Hepatocyte (in vitro differentiated cells): ENCODE data around the gene CACNA2D1. TPM values are rescaled to one million over a fixed set of nuclear protein-coding genes. Genes with fewer than 3 reads are reported as not detected.

Experiments
- DNase-seq: peaks from one replicate; pipeline ENCODE4 v3.0.0-alpha.2; 2016; ENCODE audit warnings: low spot score
- H2AFZ ChIP-seq: fragments of 200-600 bp; sonication (generic); 2 replicates; pipeline ENCODE4 v1.6.0; 2016; ENCODE audit warnings: antibody characterized with exemption, mild to moderate bottlenecking
- H3K27ac ChIP-seq: fragments of 200-600 bp; sonication (generic); 2 replicates; pipeline ENCODE4 v1.5.1; 2016; ENCODE audit warnings: mild to moderate bottlenecking
- H3K27me3 ChIP-seq: fragments of 200-600 bp; sonication (generic); 2 replicates; pipeline ENCODE4 v1.6.1; 2016
- H3K36me3 ChIP-seq: fragments of 200-600 bp; sonication (generic); replicated peaks from 2 replicates; pipeline ENCODE4 v1.5.1; 2016; ENCODE audit warnings: low read depth; ENCODE audit not compliant: insufficient read depth
- H3K4me1 ChIP-seq: fragments of 200-600 bp; sonication (generic); 2 replicates; pipeline ENCODE4 v1.5.1; 2016; ENCODE audit warnings: mild to moderate bottlenecking, moderate library complexity; ENCODE audit not compliant: insufficient read depth
- H3K4me2 ChIP-seq: fragments of 200-600 bp; sonication (generic); 2 replicates; pipeline ENCODE4 v1.6.0; 2016
- H3K4me3 ChIP-seq: fragments of 200-600 bp; sonication (generic); 2 replicates; pipeline ENCODE4 v1.5.1; 2016; ENCODE audit warnings: mild to moderate bottlenecking
- H3K79me2 ChIP-seq: fragments of 200-600 bp; sonication (generic); 2 replicates; pipeline ENCODE4 v1.6.0; 2017; ENCODE audit warnings: mild to moderate bottlenecking
- H3K9me2 ChIP-seq: fragments of 200-600 bp; sonication (generic); replicated peaks from 2 replicates; pipeline ENCODE4 v1.6.0; 2017; ENCODE audit warnings: mild to moderate bottlenecking; ENCODE audit not compliant: insufficient read depth
- H3K9me3 ChIP-seq: fragments of 200-600 bp; sonication (generic); 2 replicates; pipeline ENCODE4 v1.5.1; 2016; ENCODE audit warnings: low read depth, mild to moderate bottlenecking
- H4K20me1 ChIP-seq: fragments of 200-600 bp; sonication (generic); 2 replicates; pipeline ENCODE4 v1.6.0; 2016; ENCODE audit warnings: mild to moderate bottlenecking; ENCODE audit not compliant: insufficient read depth, poor library complexity, severe bottlenecking
- EZH2 ChIP-seq: fragments of 200-600 bp; sonication (generic); IDR thresholded peaks from 2 replicates; pipeline ENCODE4 v1.6.1; 2016; ENCODE audit warnings: antibody characterized with exemption, mild to moderate bottlenecking, borderline replicate concordance
- EZH2phosphoT487 ChIP-seq: fragments of 200-600 bp; sonication (generic); IDR thresholded peaks from one replicate; pipeline ENCODE4 v1.6.1; 2018; ENCODE audit warnings: antibody characterized with exemption, mild to moderate bottlenecking, low read depth, moderate library complexity; ENCODE audit not compliant: unreplicated experiment, severe bottlenecking
- WGBS: methylation state at CpG from one replicate; pipeline ENCODE4 v1.1.6; 2016; ENCODE audit warnings: low lambda C conversion rate; ENCODE audit errors: missing lambda C conversion rate; 5-methylcytosine and 5-hydroxymethylcytosine counted together
- polyA plus RNA-seq: library from polyadenylated mRNA; unstranded; fragments of >200 nt; fragmentation: Nextera tagmentation; extraction: Ambion mirVana; gene quantifications from 2 replicates; pipeline ENCODE4 v1.2.1, GENCODE V29; 2016
- total RNA-seq: library from RNA; depleted of rRNA; stranded (reverse); fragments of >200 nt; gene quantifications from 2 replicates; pipeline ENCODE4 v1.2.3, GENCODE V29; 2014
- TF ChIP-seq, protein P1 (sequence below): fragments of 200-600 bp; sonication (generic); IDR thresholded peaks from 2 replicates; pipeline ENCODE4 v1.5.1; 2016; ENCODE audit warnings: antibody characterized with exemption, mild to moderate bottlenecking; ENCODE audit not compliant: poor library complexity

CACNA2D1 gene
- total and polyA plus RNA-seq, 2 experiments from 2014 or later: 3.1 to 18.9 TPM

DNA sequence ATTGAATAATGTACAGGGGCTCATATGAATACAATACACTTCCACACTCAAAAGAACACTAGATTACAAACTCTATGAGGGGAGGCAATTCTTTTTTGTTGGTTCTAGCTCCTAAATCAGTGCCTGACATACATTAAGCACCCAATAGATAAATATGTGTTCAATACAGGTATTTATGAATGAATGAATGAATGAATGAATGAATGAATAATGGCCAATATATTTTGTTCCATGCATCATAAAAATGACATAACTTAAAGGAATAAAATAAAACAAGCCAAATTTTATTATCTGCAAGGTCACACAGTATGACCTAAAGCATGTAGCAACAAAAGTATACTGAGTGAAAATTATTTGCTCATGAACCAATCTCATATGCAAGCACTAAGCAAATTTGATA lies 168.9 kb downstream of the CACNA2D1 start:
- Histone ChIP-seq H3K4me1 (no peaks in the 10 kb centered on the region), H3K4me2 (no peak overlapping the region), H3K79me2 (no peaks in the 10 kb centered on the region), H3K27me3 (no peaks in the 10 kb centered on the region), H4K20me1 (no peaks in the 10 kb centered on the region), H3K27ac (no peak overlapping the region), H2AFZ (no peak overlapping the region), H3K9me2 (no peaks in the 10 kb centered on the region), H3K36me3 (no peaks in the 10 kb centered on the region), H3K4me3 (no peak overlapping the region), H3K9me3 (no peaks in the 10 kb centered on the region)
- TF ChIP-seq EZH2phosphoT487 (no peak), EZH2 (no peak)
- TF ChIP-seq, protein P1, sequence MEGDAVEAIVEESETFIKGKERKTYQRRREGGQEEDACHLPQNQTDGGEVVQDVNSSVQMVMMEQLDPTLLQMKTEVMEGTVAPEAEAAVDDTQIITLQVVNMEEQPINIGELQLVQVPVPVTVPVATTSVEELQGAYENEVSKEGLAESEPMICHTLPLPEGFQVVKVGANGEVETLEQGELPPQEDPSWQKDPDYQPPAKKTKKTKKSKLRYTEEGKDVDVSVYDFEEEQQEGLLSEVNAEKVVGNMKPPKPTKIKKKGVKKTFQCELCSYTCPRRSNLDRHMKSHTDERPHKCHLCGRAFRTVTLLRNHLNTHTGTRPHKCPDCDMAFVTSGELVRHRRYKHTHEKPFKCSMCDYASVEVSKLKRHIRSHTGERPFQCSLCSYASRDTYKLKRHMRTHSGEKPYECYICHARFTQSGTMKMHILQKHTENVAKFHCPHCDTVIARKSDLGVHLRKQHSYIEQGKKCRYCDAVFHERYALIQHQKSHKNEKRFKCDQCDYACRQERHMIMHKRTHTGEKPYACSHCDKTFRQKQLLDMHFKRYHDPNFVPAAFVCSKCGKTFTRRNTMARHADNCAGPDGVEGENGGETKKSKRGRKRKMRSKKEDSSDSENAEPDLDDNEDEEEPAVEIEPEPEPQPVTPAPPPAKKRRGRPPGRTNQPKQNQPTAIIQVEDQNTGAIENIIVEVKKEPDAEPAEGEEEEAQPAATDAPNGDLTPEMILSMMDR: no peak
- DNase-seq: no peak

DNA sequence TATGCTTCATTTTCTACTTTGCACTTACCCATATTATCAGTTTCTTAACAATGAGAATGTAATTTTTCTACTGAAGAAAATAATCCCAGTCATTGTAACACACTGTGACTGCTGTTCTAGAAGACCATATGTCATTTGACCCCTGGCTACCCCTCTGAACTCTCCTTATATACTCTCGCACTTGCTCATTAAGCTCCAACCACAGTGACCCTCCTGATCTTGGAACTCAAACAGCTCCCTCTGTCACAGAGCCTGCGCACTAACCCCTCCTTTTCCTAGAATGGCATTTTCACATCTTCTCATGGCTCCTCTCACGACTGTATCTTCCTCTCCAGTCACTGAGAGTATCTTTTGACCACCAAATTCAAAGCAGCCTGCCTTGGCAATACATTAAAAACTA lies 169.7 kb downstream of the CACNA2D1 start:
- H3K36me3 ChIP-seq: no peaks in the 10 kb centered on the region
- H3K4me3 ChIP-seq: no peak overlapping the region
- H3K79me2 ChIP-seq: no peaks in the 10 kb centered on the region
- H3K9me2 ChIP-seq: no peaks in the 10 kb centered on the region
- DNase-seq: no peak
- H3K4me1 ChIP-seq: no peaks in the 10 kb centered on the region
- H3K4me2 ChIP-seq: no peak overlapping the region
- TF ChIP-seq, protein P1: no peak
- no peak for TF ChIP-seq EZH2
- no peak for TF ChIP-seq EZH2phosphoT487
- H2AFZ ChIP-seq: no peak overlapping the region
- H4K20me1 ChIP-seq: no peaks in the 10 kb centered on the region
- H3K27me3 ChIP-seq: no peaks in the 10 kb centered on the region
- 72% methylated on average over 3 of the region's 3 CpGs for WGBS
- no peaks in the 10 kb centered on the region for H3K9me3 ChIP-seq
- H3K27ac ChIP-seq: no peak overlapping the region

GRCh38 chr7:82270870-82271269 lies 172.7 kb downstream of the CACNA2D1 start:
- no peaks in the 10 kb centered on the region for H3K4me1 ChIP-seq
- DNase-seq: no peak
- no peak overlapping the region for H2AFZ ChIP-seq
- H3K9me3 ChIP-seq: no peaks in the 10 kb centered on the region
- WGBS: 96% methylated on average over 1 of the region's 1 CpG
- no peak for TF ChIP-seq EZH2
- no peak for TF ChIP-seq EZH2phosphoT487
- TF ChIP-seq, protein P1: no peak
- H3K4me2 ChIP-seq: no peak overlapping the region
- no peaks in the 10 kb centered on the region for H3K79me2 ChIP-seq
- no peak overlapping the region for H3K4me3 ChIP-seq
- H3K27ac ChIP-seq: no peak overlapping the region
- no peaks in the 10 kb centered on the region for H4K20me1 ChIP-seq
- no peaks in the 10 kb centered on the region for H3K9me2 ChIP-seq
- H3K36me3 ChIP-seq: no peaks in the 10 kb centered on the region
- H3K27me3 ChIP-seq: no peaks in the 10 kb centered on the region

DNA sequence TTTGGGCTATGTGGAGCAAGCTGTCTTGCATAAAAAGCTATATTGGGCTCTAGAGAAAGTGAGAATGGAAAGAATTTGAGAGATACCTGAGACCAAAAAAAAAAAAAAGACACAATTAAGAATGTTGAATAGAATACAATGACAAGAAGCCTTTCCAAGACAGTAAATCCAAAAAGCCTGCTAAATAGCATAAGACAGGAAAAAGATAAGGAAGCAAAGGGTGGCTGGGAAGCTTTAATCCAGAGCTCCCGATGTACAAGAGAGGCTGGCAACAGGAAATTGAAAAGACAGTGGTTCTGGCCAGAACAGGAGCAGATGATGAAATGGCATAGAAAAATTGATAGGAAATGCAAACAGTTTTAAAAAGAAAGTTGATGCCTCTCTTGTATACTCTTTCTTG lies 174.9 kb downstream of the CACNA2D1 start:
- no peak overlapping the region for H3K27ac ChIP-seq
- H3K9me3 ChIP-seq: no peaks in the 10 kb centered on the region
- no peaks in the 10 kb centered on the region for H3K9me2 ChIP-seq
- no peaks in the 10 kb centered on the region for H3K4me1 ChIP-seq
- H3K4me2 ChIP-seq: no peak overlapping the region
- no peak overlapping the region for H2AFZ ChIP-seq
- H4K20me1 ChIP-seq: no peaks in the 10 kb centered on the region
- no peak for DNase-seq
- no peaks in the 10 kb centered on the region for H3K27me3 ChIP-seq
- no peaks in the 10 kb centered on the region for H3K79me2 ChIP-seq
- H3K36me3 ChIP-seq: no peaks in the 10 kb centered on the region
- H3K4me3 ChIP-seq: no peak overlapping the region
- WGBS: 12% methylated on average over 1 of the region's 1 CpG
- no peak for TF ChIP-seq EZH2
- no peak for TF ChIP-seq EZH2phosphoT487
- TF ChIP-seq, protein P1: no peak
